GM18907 (cell line): ENCODE measurements around the gene APOL6.

Experiments
- ATAC-seq: cut with Tn5 transposase; IDR thresholded peaks from one replicate; pipeline ENCODE4 v1.9.1; 2021; ENCODE audit warnings: mild to moderate bottlenecking, moderate library complexity; ENCODE audit not compliant: unreplicated experiment

The APOL6 gene

DNA sequence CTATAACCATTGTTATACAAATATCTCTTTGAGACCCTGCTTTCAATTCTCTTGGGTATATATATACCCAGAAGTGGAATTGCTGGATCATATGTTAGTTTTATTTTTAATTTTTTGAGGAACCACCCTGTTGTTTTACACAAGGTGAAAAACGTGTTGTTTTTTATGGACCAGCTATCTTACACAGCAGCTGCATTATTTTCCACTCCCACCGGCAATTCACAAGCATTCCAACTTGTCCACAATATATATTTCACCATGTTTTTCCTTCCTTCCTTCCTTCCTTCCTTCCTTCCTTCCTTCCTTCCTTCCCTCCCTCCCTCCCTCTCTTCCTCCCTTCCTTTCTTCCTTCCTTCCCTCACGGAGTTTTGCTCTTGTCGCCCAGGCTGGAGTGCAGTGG is 63.1 kb downstream of the APOL6 start:
- ATAC-seq, result no peak

GRCh38 chr22:35712672-35713071 is 64.4 kb downstream of the APOL6 start:
- ATAC-seq, result no peak

DNA sequence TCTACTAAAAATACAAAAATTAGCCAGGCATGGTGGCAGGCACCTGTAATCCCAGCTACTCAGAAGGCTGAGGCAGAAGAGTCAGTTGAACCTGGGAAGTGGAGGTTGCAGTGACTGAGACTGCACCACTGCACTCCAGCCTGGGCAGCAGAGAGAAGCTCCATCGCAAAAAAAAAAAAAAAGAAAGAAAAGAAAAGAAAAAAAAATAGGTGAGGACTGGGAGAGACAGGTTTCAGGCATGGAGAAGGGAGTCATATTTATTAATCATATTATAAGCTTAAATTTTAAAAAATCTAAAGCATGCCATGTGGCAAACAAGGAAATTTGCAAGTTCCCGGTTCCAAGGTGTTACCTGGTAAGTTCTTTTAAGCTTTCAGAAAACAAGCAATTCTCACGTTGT is 69.3 kb downstream of the APOL6 start, which contains the start of gene APOL5:
Gene APOL5 (plus strand): TSS at position 301 of the 400 bp plus-strand sequence. CDS start 0 bp downstream, at position 301.
- ATAC-seq, result no peak
